Measurements from ENCODE around the gene VSIG10L2.

- TF ChIP-seq POLR2A (IDR thresholded peaks at IDR 0.05) (no peak), CTCF (IDR thresholded peaks at IDR 0.05) (no peak)
Measured at GRCh38 chr11:125952559-125952958, 6.7 kb downstream of the VSIG10L2 start.
